ENCODE measurements around the gene LTBP1. TPM values are rescaled to one million over a fixed set of nuclear protein-coding genes. Genes with fewer than 3 reads are reported as not detected.

The LTBP1 gene
- total RNA-seq, 1 experiment from 2014 or later = 28.5 TPM

- H3K9me3 Mint-ChIP-seq = no peaks in the 10 kb centered on the region
- H4K91ac ChIP-seq (ENCODE audit: insufficient read length, low read depth, low read length) = no peak overlapping the region
- no peaks in the 10 kb centered on the region for H3K27me3 ChIP-seq (ENCODE audit: insufficient read depth, low read length)
- no peak overlapping the region for H2BK120ac ChIP-seq (ENCODE audit: low read depth, low read length, poor library complexity, severe bottlenecking)
- no peak overlapping the region for H2BK20ac ChIP-seq (ENCODE audit: low read depth, low read length, poor library complexity, severe bottlenecking)
- no peak overlapping the region for H2BK12ac ChIP-seq (ENCODE audit: insufficient read length, low read depth, low read length)
- H3K79me2 ChIP-seq (ENCODE audit: insufficient read depth, low read length) = no peaks in the 10 kb centered on the region
- no peak overlapping the region for H3K27ac Mint-ChIP-seq
- no peaks in the 10 kb centered on the region for H3K27me3 Mint-ChIP-seq (ENCODE audit: low read depth)
- no peak overlapping the region for H3K4ac ChIP-seq (ENCODE audit: low read depth, low read length)
- no peaks in the 10 kb centered on the region for H3K9me3 ChIP-seq (ENCODE audit: control insufficient read depth, low read depth, low read length)
- no peak overlapping the region for H3T11ph ChIP-seq (ENCODE audit: low read length)
- H2BK5ac ChIP-seq (ENCODE audit: insufficient read length, low read length) = no peak overlapping the region
- no peak overlapping the region for H3K4me3 Mint-ChIP-seq
- no peak overlapping the region for H2AFZ ChIP-seq (ENCODE audit: low read length)
- H3K18ac ChIP-seq (ENCODE audit: insufficient read length, low read depth, low read length) = no peak overlapping the region
- TF ChIP-seq CTCF (conservative IDR thresholded peaks at IDR 0.05) = no peak
- no peak overlapping the region for H3K27ac ChIP-seq (ENCODE audit: insufficient read length, low read depth, low read length)
- H3K36me3 Mint-ChIP-seq (ENCODE audit: insufficient read depth in 1 of 3, low read depth in 3 of 3) = peaks cover 2 to 13% (median 13%) of the 10 kb centered on the region in 3 experiments; a peak in 5 of 7 replicates
- H3K56ac ChIP-seq (ENCODE audit: insufficient read length, low read depth, low read length) = no peak overlapping the region
- no peak overlapping the region for H2BK15ac ChIP-seq (ENCODE audit: low read depth, low read length)
- H3K14ac ChIP-seq (ENCODE audit: insufficient read depth, low read length) = no peak overlapping the region; the same call in 1 of the 2 replicates
- no peaks in the 10 kb centered on the region for H3K23me2 ChIP-seq (ENCODE audit: insufficient read length, low read depth, low read length, poor library complexity, severe bottlenecking)
- no peaks in the 10 kb centered on the region for H4K20me1 ChIP-seq (ENCODE audit: control insufficient read depth, insufficient read depth, insufficient read length)
- no peak for DNase-seq
- no CpG with 5 or more reads among the region's 2 CpGs for WGBS (ENCODE audit: extremely low coverage, insufficient read length, low lambda C conversion rate)
- no peak overlapping the region for H3K23ac ChIP-seq (ENCODE audit: insufficient read length, low read depth, low read length)
- no peak overlapping the region for H4K5ac ChIP-seq (ENCODE audit: insufficient read length, low read depth, low read length)
- H3K79me1 ChIP-seq (ENCODE audit: insufficient read depth, low read depth, low read length, poor library complexity, severe bottlenecking) = no peaks in the 10 kb centered on the region
- H3K4me1 ChIP-seq (ENCODE audit: insufficient read depth, low read length) = no peaks in the 10 kb centered on the region
- H3K4me2 ChIP-seq (ENCODE audit: insufficient read depth, insufficient read length, low read length) = no peak overlapping the region
- H3K9ac ChIP-seq (ENCODE audit: extremely low read depth, insufficient read length, low read length) = no peak overlapping the region
- no peaks in the 10 kb centered on the region for H3K4me1 Mint-ChIP-seq
- no peak overlapping the region for H4K8ac ChIP-seq (replicated peaks; ENCODE audit: insufficient read length, low read depth, low read length)
- no peak overlapping the region for H2AK5ac ChIP-seq (ENCODE audit: insufficient read length, low read length)
Measured at GRCh38 chr2:33267043-33267442, 320.3 kb downstream of the LTBP1 start.
